NCI-H2171 (cell line): ENCODE measurements around the gene SLC25A22.

ENCODE experiments used
- DNase-seq: peaks from one replicate; lab custom pipeline; 2025; lab: John Stamatoyannopoulos, UW

Gene SLC25A22

DNA sequence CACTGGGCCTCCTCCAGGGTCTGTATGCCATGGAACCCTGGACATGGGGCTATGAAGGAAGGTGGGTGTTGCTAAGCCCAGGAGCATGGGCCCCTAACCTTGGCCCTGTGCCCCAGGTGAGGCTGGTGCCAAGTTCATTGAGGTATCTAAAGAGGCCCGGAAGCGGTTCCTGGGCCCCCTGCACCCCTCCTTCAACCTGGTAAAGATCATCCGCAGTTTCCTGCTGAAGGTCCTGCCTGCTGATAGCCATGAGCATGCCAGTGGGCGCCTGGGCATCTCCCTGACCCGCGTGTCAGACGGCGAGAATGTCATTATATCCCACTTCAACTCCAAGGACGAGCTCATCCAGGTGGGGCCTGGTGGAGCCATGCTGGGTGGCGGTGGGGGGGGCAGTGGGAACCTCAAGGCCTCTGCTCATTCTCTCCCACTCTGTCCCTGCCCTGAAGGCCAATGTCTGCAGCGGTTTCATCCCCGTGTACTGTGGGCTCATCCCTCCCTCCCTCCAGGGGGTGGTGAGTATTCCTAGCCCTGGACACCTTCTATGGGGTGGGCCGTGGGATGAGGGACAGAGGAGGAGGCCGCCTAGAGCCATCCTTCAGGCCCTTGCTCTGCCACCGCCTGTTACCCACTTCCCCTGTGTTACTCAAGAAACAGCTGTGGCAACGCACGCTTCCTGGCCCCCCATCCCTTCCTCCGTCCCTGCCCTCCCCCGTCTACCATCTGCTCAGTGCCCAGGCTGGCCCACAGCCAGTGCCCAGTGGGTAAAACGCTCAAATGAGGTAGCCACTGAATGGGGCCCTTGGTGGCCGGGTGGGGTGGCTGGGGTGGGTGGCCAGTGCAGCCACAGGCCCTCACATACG is 23.7 kb upstream of the SLC25A22 start:
- DNase-seq: no peak

GRCh38 chr11:820655-821511 is 22.8 kb upstream of the SLC25A22 start:
- no peak for DNase-seq

DNA sequence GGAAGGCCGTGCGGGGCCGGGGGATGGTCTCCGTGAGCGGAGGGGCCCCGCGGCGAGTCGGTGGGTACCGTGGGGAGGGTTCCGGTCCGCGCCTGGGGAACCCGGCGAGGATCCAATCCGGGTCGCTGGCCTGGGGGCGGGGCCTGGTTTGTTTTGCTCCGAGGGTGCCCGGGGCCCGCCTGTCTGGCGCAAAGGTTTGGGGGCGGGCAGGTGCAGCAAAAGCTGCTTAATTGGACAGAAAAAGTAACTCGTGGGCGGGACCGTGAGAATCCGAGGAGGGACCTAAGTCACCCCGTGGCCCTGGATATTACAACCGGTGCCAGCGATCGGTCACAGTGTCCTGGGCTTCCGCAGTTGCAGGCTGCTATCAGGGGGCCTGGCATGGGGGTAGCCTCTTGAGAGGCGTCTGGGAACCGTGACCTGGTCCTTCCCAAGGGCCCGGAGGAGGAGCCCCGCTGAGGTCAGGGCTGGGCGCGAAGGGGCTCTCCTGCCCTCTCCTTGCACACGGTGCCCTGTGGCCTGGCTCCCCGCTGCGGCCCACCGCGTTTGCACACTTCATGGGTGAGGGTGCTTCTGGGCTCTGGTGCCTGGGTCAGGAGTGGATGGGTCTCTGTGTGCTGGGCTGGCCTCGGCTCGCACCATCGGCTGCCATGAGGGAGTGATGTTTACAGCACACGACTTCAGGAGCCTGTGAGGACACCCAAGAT is 22.0 kb upstream of the SLC25A22 start:
- peak; percentile 57 for DNase-seq

DNA sequence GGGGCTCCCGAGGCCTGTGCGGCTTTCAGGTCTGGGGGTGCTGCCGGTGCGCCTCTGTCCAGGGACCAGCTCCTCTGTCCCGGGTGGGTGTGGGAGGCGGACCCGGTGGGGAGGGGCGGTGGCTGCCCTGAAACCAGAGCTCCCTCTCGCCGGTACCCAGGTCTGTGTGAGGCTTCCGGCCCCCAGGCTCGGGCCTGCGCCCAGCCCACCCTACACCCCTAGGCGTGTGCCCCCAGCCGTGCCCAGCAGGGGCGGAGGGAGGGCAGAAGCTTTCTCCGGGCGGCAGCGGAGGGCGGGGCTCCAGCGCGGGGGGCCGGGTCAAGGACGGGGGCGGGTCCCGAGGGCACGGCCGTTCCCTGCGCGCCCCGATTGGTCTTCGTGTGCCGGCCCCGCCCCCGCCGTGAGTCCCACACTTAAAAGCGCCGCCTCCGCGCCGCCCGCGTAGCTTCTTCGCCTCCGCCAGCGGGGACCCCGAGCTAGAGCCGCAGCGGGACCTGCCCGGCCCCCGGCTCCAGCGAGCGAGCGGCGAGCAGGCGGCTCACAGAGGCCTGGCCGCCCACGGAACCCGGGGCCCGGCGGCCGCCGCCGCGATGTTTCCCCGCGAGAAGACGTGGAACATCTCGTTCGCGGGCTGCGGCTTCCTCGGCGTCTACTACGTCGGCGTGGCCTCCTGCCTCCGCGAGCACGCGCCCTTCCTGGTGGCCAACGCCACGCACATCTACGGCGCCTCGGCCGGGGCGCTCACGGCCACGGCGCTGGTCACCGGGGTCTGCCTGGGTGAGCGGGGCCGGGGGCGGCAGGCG is 21.2 kb upstream of the SLC25A22 start:
- DNase-seq: peak; percentile 77

DNA sequence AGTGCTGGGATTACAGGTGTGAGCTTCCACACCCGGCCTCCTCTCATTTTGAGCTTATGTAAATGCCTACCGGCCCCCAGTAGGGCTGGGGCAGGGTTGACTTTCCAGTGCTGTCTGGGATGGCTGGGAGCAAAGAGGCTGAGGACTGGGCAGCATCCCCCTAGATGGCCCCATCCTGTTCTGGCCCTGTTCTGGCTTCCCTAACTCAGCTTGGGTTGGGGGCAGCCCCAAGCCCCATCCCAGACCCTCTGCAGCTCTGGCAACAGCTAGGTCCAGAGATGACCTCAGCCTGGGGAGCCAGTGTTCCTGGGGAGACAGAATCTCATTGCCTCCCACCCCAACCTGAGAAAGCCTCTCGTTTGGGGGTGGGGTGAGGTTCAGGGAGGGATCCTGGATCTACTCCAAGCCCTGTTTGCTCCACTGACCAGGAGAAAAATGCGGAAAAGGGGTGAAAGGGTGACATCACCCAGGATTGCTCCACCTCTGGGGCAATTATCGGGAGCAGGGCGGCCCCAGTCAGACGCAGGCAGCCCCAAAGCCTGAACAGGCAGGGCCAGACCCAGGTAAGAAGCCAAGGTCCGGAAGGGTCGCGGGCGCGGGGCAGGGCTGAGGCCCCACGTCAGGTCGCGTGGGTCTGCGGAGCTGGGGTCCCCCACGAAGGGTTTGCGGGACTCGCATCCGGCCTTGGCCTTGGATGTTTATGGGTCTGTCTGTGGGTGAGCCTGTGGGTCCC is 20.5 kb upstream of the SLC25A22 start, which contains the start of gene PNPLA2:
TSS of gene PNPLA2 (plus strand) at position 519 of the 733 bp plus-strand sequence. CDS start 805 bp downstream, outside the sequence.
- DNase-seq: no peak

GRCh38 chr11:816433-816779 is 18.3 kb upstream of the SLC25A22 start:
- DNase-seq: no peak

DNA sequence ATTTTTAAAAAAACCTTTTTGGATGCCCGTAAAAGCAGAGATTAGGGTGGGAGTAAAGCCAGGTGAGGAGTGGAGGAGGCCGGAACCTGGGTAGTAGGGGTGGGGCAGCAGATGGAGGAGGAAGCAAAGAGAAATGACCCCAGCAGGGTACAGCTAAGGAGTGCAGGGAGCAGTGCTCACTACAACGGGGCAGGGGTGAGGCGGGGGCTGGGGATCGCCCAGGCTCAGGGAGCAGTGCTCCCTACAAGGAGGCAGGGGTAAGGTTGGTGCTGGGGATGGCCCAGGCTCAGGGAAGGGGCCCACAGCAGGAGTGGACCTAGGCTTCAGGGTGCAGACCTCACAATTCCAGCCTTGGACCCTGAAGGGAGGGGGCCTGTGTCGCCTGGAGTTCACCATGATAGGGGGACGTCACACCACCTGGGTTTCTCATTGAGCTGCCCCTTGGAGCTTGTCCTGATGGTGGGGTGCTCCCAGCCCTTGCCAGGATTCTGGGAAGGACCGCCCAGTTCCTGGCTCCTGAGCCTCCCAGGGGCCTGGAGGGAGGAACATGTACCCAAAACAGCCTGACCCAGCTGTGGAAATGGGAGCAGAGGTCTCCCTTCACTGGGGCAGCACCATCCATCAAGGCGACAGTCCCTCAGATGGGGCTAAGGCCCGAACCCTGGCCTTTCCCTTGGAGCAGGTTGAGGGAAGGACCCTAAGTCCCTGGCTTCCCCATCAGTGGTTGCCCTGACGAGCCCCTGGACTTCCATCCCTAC is 17.8 kb upstream of the SLC25A22 start:
- no peak for DNase-seq

GRCh38 chr11:813456-814096 is 15.5 kb upstream of the SLC25A22 start:
- DNase-seq: no peak

DNA sequence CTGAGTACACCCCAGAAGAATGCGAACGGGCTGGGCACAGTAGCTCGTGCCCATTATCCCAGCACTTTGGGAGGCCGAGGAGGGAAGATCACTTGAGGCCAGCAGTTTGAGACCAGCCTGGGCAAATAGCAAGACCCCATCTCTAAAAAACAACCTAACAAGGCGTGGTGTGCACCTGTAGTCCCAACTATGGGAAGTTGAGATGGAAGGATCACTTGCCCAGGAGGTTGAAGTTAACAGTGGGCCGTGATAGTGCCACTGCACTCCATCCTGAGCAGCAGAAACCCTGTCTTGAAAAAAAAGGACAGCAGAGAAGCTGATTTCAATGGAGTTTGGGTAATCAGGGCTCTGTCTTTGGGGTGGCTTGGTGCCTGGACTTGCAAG is 15.0 kb upstream of the SLC25A22 start:
- DNase-seq: no peak

GRCh38 chr11:812390-812789 is 14.3 kb upstream of the SLC25A22 start:
- no peak for DNase-seq

DNA sequence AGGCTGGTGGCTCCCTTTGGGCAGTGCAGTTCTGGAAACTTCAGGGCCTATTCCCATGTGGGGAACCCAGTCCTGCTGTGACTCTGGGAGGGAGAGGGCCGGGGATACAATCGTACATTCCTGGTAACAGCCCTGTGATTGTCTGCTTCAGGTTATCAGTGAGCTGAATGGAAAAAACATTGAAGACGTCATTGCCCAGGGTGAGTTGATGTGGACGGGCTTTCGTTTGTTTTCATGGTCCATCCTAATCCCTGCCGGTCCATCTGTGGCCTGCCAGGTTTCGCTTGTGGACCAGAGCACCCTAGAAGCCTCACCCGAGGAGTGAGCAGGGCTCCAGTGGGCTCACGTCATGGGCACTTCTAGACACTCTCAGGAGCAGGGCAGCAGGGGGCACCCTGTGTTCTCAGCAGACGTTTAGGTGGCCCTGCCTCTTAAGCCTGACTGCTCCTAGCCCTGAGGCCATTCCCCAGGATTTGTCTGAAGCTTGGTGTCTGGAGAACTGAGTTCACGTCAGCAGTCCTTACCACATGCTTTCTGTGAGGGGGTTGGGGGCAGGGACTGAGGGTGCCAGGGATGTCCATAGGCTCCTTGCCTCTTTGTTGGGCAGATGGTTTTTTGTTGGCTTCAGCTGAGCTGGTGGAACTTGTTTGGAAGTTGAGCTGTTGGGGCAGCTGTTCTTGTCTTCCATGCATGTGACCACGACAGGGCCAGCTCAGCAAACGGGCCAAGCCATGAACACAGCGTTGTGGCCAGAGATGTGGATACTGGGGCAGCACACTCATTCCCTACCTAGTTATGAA is 13.6 kb upstream of the SLC25A22 start:
- no peak for DNase-seq

- no peak for DNase-seq
These were observed 12.0 kb upstream of the SLC25A22 start for GRCh38 chr11:810040-810567.

GRCh38 chr11:809287-810039 is 11.4 kb upstream of the SLC25A22 start, which contains the start of gene RPLP2:
Gene RPLP2, plus strand, starts transcription at chr11:809967. Its CDS starts 268 bp downstream, at chr11:810235.
- DNase-seq: peak; percentile 82

GRCh38 chr11:808427-809286 is 10.6 kb upstream of the SLC25A22 start:
- DNase-seq: no peak

- DNase-seq: no peak
These were observed 6.5 kb upstream of the SLC25A22 start for GRCh38 chr11:804599-804964.

- DNase-seq: no peak
These were observed 5.9 kb upstream of the SLC25A22 start for GRCh38 chr11:803770-804598.
